Astrocyte of the spinal cord (primary cell): ENCODE data around the gene LDLR.
"Not testable (repeated sequence)": the region's sequence is repeated elsewhere in the genome, so short reads cannot be mapped to it uniquely, and the experiment has no call there.

Experiments
- DNase-seq: peaks from one replicate; pipeline ENCODE4 v3.0.0; 2011; ENCODE audit warnings: low read depth, low spot score
- H3K4me3 ChIP-seq: 2 replicates; pipeline ENCODE4 v1.5.1; 2011; ENCODE audit warnings: low read depth, mild to moderate bottlenecking, low read length, moderate library complexity
- CTCF ChIP-seq: IDR thresholded peaks from 2 replicates; pipeline ENCODE4 v1.5.1; 2012; ENCODE audit warnings: low read depth, mild to moderate bottlenecking, low read length, inconsistent platforms
- in situ Hi-C: cut with HindIII; loops from 2 replicates; pipeline ENCODE4 v1.10.0; 2017; ENCODE audit warnings: low sequenced_read_pairs

Gene LDLR

GRCh38 chr19:11179716-11180297 is 90.5 kb downstream of the LDLR start:
- in situ Hi-C loops, result no loop called here
- TF ChIP-seq CTCF, result no peak
- no peak overlapping the region for H3K4me3 ChIP-seq
- DNase-seq, result no peak

GRCh38 chr19:11180346-11180745 is 91.1 kb downstream of the LDLR start:
- in situ Hi-C loops, result no loop called here
- no peak overlapping the region for H3K4me3 ChIP-seq
- TF ChIP-seq CTCF, result no peak
- DNase-seq, result no peak

- DNase-seq, H3K4me3 ChIP-seq, in situ Hi-C loops: not testable (repeated sequence)
These were observed 91.7 kb downstream of the LDLR start for GRCh38 chr19:11180975-11181374.

GRCh38 chr19:11181488-11181887 is 92.2 kb downstream of the LDLR start:
- TF ChIP-seq CTCF, result no peak
- in situ Hi-C loops, result no loop called here
- no peak overlapping the region for H3K4me3 ChIP-seq
- no peak for DNase-seq
